ENCODE measurements around the gene PYGM.
"Not testable (repeated sequence)": the region's sequence is repeated elsewhere in the genome, so short reads cannot be mapped to it uniquely, and the experiment has no call there.

PYGM gene

GRCh38 chr11:64714666-64715065 is 45.1 kb downstream of the PYGM start:
- DNase-seq: no peak

- DNase-seq: no peak
These were observed 45.9 kb downstream of the PYGM start for GRCh38 chr11:64713781-64714363.

- no peak for DNase-seq
These were observed 46.6 kb downstream of the PYGM start for GRCh38 chr11:64713016-64713707.

GRCh38 chr11:64712430-64713015 is 47.3 kb downstream of the PYGM start:
- no peak for DNase-seq

GRCh38 chr11:64711956-64712362 is 47.8 kb downstream of the PYGM start:
- no peak for DNase-seq

GRCh38 chr11:64711138-64711955 is 48.4 kb downstream of the PYGM start:
- no peak for DNase-seq

- DNase-seq: no peak
These were observed 49.2 kb downstream of the PYGM start for GRCh38 chr11:64710418-64711137.

- DNase-seq: no peak
These were observed 54.3 kb downstream of the PYGM start for GRCh38 chr11:64705501-64705900.

GRCh38 chr11:64703048-64703447 is 56.7 kb downstream of the PYGM start:
- DNase-seq: no peak

- DNase-seq: not testable (repeated sequence)
These were observed 57.8 kb downstream of the PYGM start for GRCh38 chr11:64701956-64702355.

- DNase-seq: no peak
These were observed 61.3 kb downstream of the PYGM start for GRCh38 chr11:64698427-64698826.

- DNase-seq: no peak
These were observed 62.0 kb downstream of the PYGM start for GRCh38 chr11:64697663-64698375.
